NOMO-1 treated with dmso at 0.1 percent for 144 hours (cell line): Measurements from ENCODE around the gene AP1S1.
"Not testable (repeated sequence)": the region's sequence is repeated elsewhere in the genome, so short reads cannot be mapped to it uniquely, and the experiment has no call there.

Experiments
- DNase-seq: peaks from one replicate; lab custom pipeline; 2025; ENCODE audit not compliant: unreplicated experiment; lab: John Stamatoyannopoulos, UW

The AP1S1 gene

GRCh38 chr7:101153969-101154692, at the start of gene AP1S1:
Gene AP1S1, plus strand, starts transcription at chr7:101154476. Its CDS starts 39 bp downstream, at chr7:101154515.
- peak; percentile 91 for DNase-seq

GRCh38 chr7:101104799-101105198, 49.5 kb upstream of the AP1S1 start:
- DNase-seq: no peak

GRCh38 chr7:101105248-101105647, 49.0 kb upstream of the AP1S1 start:
- not testable (repeated sequence) for DNase-seq

- no peak for DNase-seq
Observed at GRCh38 chr7:101106386-101106785, 47.9 kb upstream of the AP1S1 start.

- DNase-seq: peak; percentile 49
Observed at GRCh38 chr7:101108330-101108857, 45.9 kb upstream of the AP1S1 start.

- no peak for DNase-seq
Observed at GRCh38 chr7:101108961-101109360, 45.3 kb upstream of the AP1S1 start.

- DNase-seq: no peak
Observed at GRCh38 chr7:101109368-101109767, 44.9 kb upstream of the AP1S1 start.

- no peak for DNase-seq
Observed at GRCh38 chr7:101111261-101111660, 43.0 kb upstream of the AP1S1 start.

GRCh38 chr7:101112233-101112632, 42.0 kb upstream of the AP1S1 start:
- DNase-seq: no peak

GRCh38 chr7:101113140-101113539, 41.1 kb upstream of the AP1S1 start:
- DNase-seq: not testable (repeated sequence)

GRCh38 chr7:101113836-101114235, 40.4 kb upstream of the AP1S1 start:
- no peak for DNase-seq

GRCh38 chr7:101114492-101114891, 39.8 kb upstream of the AP1S1 start:
- no peak for DNase-seq

GRCh38 chr7:101115215-101115614, 39.1 kb upstream of the AP1S1 start:
- no peak for DNase-seq

GRCh38 chr7:101116898-101117297, 37.4 kb upstream of the AP1S1 start:
- no peak for DNase-seq

GRCh38 chr7:101118856-101119255, 35.4 kb upstream of the AP1S1 start:
- no peak for DNase-seq

GRCh38 chr7:101119876-101120275, 34.4 kb upstream of the AP1S1 start:
- no peak for DNase-seq

- DNase-seq: no peak
Observed at GRCh38 chr7:101120315-101120714, 34.0 kb upstream of the AP1S1 start.

GRCh38 chr7:101121631-101121990, 32.7 kb upstream of the AP1S1 start:
- DNase-seq: not testable (repeated sequence)

- peak; percentile 31 for DNase-seq
Observed at GRCh38 chr7:101121991-101122932, 32.0 kb upstream of the AP1S1 start.

GRCh38 chr7:101122933-101123702, 31.2 kb upstream of the AP1S1 start:
- no peak for DNase-seq

- no peak for DNase-seq
Observed at GRCh38 chr7:101123703-101124068, 30.6 kb upstream of the AP1S1 start.
